SU-DHL-6 (cell line): ENCODE measurements around the gene ITPR3.

Experiments used
- H2AFZ ChIP-seq: fragments of 200-600 bp; sonication (generic); 2 replicates; pipeline ENCODE4 v1.6.1; 2014; ENCODE audit warnings: low read depth, mild to moderate bottlenecking, moderate library complexity, mixed read lengths, antibody characterized with exemption, low read length; ENCODE audit not compliant: severe bottlenecking
- H3F3A ChIP-seq: fragments of 200-600 bp; shearing (Covaris generic); 2 replicates; pipeline ENCODE4 v1.6.0; 2016; ENCODE audit warnings: antibody characterized with exemption, mild to moderate bottlenecking; ENCODE audit not compliant: insufficient read depth
- H3K27ac ChIP-seq: fragments of 200-600 bp; sonication (generic); 2 replicates; pipeline ENCODE4 v1.5.1; 2016; ENCODE audit warnings: low read depth, mild to moderate bottlenecking, low read length, moderate library complexity, mixed read lengths
- H3K27me3 ChIP-seq: fragments of 200-600 bp; sonication (generic), shearing (Covaris generic); 2 replicates; pipeline ENCODE4 v1.6.0; 2014; ENCODE audit warnings: mild to moderate bottlenecking, low read length
- H3K36me3 ChIP-seq: fragments of 200-600 bp; sonication (generic); 2 replicates; pipeline ENCODE4 v1.6.1; 2014; ENCODE audit warnings: mild to moderate bottlenecking, low read length, mixed read lengths
- H3K4me2 ChIP-seq: fragments of 300-600, 200-600 bp; shearing (Covaris generic), sonication (generic); 2 replicates; pipeline ENCODE4 v1.6.0; 2014; ENCODE audit warnings: low read length, low read depth, mild to moderate bottlenecking; ENCODE audit not compliant: poor library complexity, severe bottlenecking
- H3K4me3 ChIP-seq: fragments of 200-600 bp; sonication (generic); 2 replicates; pipeline ENCODE4 v1.5.1; 2014; ENCODE audit warnings: antibody characterized with exemption, low read length, mild to moderate bottlenecking, mixed read lengths; ENCODE audit not compliant: insufficient read depth, poor library complexity, severe bottlenecking
- H3K79me2 ChIP-seq: fragments of 200-600 bp; sonication (generic); 2 replicates; pipeline ENCODE4 v1.6.1; 2014; ENCODE audit warnings: mild to moderate bottlenecking, low read length, moderate library complexity; ENCODE audit not compliant: insufficient read depth
- H3K9ac ChIP-seq: fragments of 200-600 bp; sonication (generic); 2 replicates; pipeline ENCODE4 v1.7.0; 2014; ENCODE audit warnings: mild to moderate bottlenecking, low read length
- H3K9me2 ChIP-seq: fragments of 200-600 bp; sonication (generic); replicated peaks from 2 replicates; pipeline ENCODE4 v1.6.1; 2014; ENCODE audit warnings: low read length; ENCODE audit not compliant: insufficient read depth
- H3K9me3 ChIP-seq: fragments of 200-600 bp; sonication (generic); 2 replicates; pipeline ENCODE4 v1.6.1; 2014; ENCODE audit warnings: low read length, mixed read lengths; ENCODE audit not compliant: insufficient read depth
- H4K20me1 ChIP-seq: fragments of 200-600 bp; sonication (generic); 2 replicates; pipeline ENCODE4 v1.6.1; 2014; ENCODE audit warnings: low read depth, mild to moderate bottlenecking, antibody characterized with exemption, low read length, moderate library complexity, mixed read lengths
- EZH2phosphoT487 ChIP-seq: fragments of 200-600 bp; sonication (generic), shearing (Covaris generic); conservative IDR thresholded peaks from 2 replicates; pipeline ENCODE4 v1.6.1; 2018; ENCODE audit warnings: mild to moderate bottlenecking, antibody characterized with exemption, low read length, moderate library complexity, mixed read lengths
- TF ChIP-seq, protein P1 (sequence below): fragments of 200-600 bp; sonication (generic); IDR thresholded peaks from one replicate; pipeline ENCODE4 v1.5.1; 2017; ENCODE audit warnings: antibody characterized with exemption, mild to moderate bottlenecking, low read length, moderate library complexity; ENCODE audit not compliant: insufficient read depth, poor library complexity, severe bottlenecking

Gene ITPR3

DNA sequence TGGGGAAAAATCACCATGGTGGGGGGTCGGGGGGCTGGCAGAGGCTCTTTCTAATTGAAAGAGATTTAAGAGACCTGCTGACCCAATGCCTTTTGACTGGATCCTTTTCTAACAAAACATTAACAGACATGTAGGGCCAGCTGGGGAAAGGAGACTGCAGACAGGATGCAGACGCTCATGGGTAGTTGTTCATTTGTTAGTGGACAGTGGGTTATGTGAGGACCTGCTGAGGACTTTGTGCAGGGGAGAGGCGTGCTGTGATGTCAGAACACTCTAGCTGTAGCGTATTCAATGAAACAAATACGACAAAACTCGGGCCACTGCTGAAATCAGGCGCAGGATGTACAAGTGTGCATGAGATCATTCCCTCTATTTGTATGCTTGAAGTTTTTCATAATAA is 124.4 kb downstream of the ITPR3 start:
- H2AFZ ChIP-seq = no peak overlapping the region
- H4K20me1 ChIP-seq = no peaks in the 10 kb centered on the region; the same call in 1 of the 2 replicates
- no peaks in the 10 kb centered on the region for H3K9me2 ChIP-seq
- H3K27me3 ChIP-seq = no peaks in the 10 kb centered on the region
- H3K9me3 ChIP-seq = no peaks in the 10 kb centered on the region
- no peaks in the 10 kb centered on the region for H3K36me3 ChIP-seq
- H3K4me3 ChIP-seq = no peak overlapping the region
- H3K27ac ChIP-seq = no peak overlapping the region
- TF ChIP-seq, protein P1, sequence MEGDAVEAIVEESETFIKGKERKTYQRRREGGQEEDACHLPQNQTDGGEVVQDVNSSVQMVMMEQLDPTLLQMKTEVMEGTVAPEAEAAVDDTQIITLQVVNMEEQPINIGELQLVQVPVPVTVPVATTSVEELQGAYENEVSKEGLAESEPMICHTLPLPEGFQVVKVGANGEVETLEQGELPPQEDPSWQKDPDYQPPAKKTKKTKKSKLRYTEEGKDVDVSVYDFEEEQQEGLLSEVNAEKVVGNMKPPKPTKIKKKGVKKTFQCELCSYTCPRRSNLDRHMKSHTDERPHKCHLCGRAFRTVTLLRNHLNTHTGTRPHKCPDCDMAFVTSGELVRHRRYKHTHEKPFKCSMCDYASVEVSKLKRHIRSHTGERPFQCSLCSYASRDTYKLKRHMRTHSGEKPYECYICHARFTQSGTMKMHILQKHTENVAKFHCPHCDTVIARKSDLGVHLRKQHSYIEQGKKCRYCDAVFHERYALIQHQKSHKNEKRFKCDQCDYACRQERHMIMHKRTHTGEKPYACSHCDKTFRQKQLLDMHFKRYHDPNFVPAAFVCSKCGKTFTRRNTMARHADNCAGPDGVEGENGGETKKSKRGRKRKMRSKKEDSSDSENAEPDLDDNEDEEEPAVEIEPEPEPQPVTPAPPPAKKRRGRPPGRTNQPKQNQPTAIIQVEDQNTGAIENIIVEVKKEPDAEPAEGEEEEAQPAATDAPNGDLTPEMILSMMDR = no peak
- no peak for TF ChIP-seq EZH2phosphoT487
- H3F3A ChIP-seq = no peaks in the 10 kb centered on the region
- no peak overlapping the region for H3K9ac ChIP-seq
- H3K79me2 ChIP-seq = no peaks in the 10 kb centered on the region
- H3K4me2 ChIP-seq = no peak overlapping the region
